ENCODE data around the gene MCM7. TPM values are rescaled to one million over a fixed set of nuclear protein-coding genes. Genes with fewer than 3 reads are reported as not detected.

Gene MCM7
- total RNA-seq, 2 donors from 2014 or later = 68.1 to 241 TPM

DNA sequence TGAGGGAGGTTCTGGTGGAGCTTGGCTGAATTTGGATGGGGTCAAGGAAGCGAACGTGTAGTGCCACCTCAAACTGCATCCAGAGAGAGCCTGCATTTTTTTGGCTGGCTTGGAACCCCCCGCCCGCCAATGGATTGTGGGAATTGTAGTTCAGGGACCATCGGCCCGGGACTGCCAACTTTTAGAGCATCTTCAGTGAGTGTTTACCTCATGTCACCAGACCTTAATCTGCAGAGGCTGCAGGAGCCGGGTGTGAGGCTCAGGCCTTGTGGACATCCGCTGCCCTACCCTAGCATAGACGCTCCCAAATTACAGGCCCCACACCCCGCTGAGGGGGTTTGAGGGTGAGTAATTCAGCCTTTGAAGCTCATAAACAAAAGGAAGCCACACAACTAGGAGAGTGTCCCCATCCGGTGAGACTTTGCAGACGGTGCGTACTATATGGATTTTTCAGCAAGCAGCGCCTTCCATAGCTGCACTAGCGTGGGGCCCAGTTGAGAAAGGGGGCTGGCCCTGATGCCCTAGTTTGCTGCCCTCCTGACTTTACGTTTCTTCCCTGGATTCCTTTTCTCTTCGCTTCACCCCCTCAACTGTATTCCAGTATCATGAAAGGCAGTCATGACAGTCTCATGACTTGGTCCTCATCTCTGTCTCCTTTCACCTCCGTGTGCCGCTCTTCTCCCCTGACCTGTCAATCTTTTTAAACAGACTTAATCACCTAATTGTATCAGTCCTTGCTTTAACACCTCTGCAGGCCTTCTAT lies 19.0 kb upstream of the MCM7 start:
- intact Hi-C loops (cut with DNase I) = no loop called here
- Histone ChIP-seq H3K4me3 (peak overlapping the region; percentile 79), H3K9ac (ENCODE audit: low read depth in 2 of 2, low read length in 2 of 2) (peak overlapping the region; percentile 36 to 70), H3K4me1 (peaks cover 11% of the 10 kb centered on the region), H3K27me3 (no peaks in the 10 kb centered on the region), H3K36me3 (no peaks in the 10 kb centered on the region), H3K9me3 (no peaks in the 10 kb centered on the region), H3K27ac (peak overlapping the region; percentile 77)
- TF ChIP-seq, protein P1, sequence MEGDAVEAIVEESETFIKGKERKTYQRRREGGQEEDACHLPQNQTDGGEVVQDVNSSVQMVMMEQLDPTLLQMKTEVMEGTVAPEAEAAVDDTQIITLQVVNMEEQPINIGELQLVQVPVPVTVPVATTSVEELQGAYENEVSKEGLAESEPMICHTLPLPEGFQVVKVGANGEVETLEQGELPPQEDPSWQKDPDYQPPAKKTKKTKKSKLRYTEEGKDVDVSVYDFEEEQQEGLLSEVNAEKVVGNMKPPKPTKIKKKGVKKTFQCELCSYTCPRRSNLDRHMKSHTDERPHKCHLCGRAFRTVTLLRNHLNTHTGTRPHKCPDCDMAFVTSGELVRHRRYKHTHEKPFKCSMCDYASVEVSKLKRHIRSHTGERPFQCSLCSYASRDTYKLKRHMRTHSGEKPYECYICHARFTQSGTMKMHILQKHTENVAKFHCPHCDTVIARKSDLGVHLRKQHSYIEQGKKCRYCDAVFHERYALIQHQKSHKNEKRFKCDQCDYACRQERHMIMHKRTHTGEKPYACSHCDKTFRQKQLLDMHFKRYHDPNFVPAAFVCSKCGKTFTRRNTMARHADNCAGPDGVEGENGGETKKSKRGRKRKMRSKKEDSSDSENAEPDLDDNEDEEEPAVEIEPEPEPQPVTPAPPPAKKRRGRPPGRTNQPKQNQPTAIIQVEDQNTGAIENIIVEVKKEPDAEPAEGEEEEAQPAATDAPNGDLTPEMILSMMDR (IDR thresholded peaks at IDR 0.05) = no peak
- peak; percentile 66 for DNase-seq

DNA sequence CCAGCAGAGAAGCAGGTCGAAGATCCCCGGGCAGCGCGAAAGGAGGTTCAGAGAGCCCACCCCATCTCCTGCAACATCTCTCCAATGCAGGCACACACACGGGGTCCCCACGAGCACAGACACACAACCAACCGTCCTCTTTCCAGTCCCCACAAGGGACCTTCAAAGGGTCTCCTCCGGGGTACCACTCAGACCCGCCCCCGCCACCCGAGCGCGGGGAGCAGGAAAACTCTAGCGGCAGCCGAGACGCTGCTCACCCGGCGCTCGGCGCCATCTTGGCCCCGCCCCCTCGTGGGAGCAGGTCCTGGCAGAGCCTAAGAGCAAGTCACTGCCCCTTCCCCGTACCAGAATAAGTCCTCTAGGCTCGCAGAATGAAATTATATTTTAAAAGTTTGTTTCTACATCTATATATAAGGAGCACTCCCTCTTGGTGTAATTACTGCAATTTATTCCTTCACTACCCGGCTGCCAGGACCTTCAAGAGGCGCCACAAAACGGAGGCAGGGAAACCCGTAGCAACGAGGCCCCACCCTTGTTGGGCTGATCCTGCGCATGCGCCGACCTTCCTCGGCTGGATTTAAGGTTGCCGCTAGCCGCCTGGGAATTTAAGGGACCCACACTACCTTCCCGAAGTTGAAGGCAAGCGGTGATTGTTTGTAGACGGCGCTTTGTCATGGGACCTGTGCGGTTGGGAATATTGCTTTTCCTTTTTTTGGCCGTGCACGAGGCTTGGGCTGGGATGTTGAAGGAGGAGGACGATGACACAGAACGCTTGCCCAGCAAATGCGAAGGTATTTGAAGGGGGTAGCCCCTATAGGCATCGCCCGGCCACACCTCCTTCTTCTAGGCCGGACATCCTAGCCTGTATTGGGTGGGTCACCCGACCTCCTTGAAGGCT lies 18.1 kb upstream of the MCM7 start, which contains the start of the genes CNPY4 and TAF6:
TSS of gene CNPY4 (plus strand) at position 563 of the 898 bp plus-strand sequence. CDS start at position 674, 111 bp downstream.
TSS of gene TAF6 (minus strand) at position 287 of the 898 bp plus-strand sequence. CDS start 5,149 bp downstream, outside the sequence.
- peak within 1 kb of the TSS; percentile 79 for H3K4me3 ChIP-seq
- intact Hi-C loops (cut with DNase I) = no loop called here
- H3K27me3 ChIP-seq = no peaks in the 10 kb centered on the region
- H3K9me3 ChIP-seq = no peaks in the 10 kb centered on the region
- peaks cover 6% of the 10 kb centered on the region for H3K4me1 ChIP-seq
- peak within 1 kb of the TSS; percentile 77 for H3K27ac ChIP-seq
- H3K9ac ChIP-seq (ENCODE audit: low read depth in 2 of 2, low read length in 2 of 2) = peak within 1 kb of the TSS; percentile 52 to 70
- H3K36me3 ChIP-seq = no peaks in the 10 kb centered on the region
- TF ChIP-seq, protein P1 (IDR thresholded peaks at IDR 0.05) = no peak
- DNase-seq = peak; percentile 96

DNA sequence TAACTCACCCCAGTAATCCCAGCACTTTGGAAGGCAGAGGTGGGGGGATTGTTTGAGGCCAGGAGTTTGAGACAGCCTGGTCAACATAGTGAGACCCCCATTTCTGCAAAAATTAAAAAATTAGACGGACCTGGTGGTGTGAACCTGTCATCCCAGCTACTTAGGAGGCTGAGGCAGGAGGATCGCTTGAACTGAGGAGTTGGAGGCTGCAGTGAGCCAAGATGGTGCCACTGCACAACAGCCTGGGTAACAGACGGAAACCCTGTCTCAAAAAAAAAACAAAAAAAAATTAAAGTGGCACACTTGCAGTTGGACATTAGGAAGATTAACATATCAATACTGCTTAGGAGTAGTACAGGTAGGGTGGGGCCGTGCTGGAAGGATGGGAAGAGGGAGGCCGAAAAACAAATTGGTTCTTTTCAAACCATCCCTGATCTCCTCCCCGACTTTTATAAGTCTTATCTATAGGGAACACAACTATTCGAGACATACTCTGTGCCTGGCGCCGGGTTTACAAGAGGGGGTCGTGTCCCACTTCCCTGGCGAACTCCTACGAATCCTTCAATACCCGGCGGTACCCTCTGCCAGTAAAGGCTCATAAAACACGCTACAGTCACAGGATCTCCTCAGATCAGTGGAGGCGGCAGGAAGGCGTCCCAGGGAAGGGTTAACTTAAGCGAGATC lies 17.3 kb upstream of the MCM7 start:
- no peaks in the 10 kb centered on the region for H3K9me3 ChIP-seq
- H3K4me1 ChIP-seq = peaks cover 6% of the 10 kb centered on the region
- H3K36me3 ChIP-seq = no peaks in the 10 kb centered on the region
- TF ChIP-seq, protein P1 (IDR thresholded peaks at IDR 0.05) = no peak
- peak overlapping the region; percentile 77 for H3K27ac ChIP-seq
- peak overlapping the region; percentile 52 to 70 for H3K9ac ChIP-seq (ENCODE audit: low read depth in 2 of 2, low read length in 2 of 2)
- no peaks in the 10 kb centered on the region for H3K27me3 ChIP-seq
- intact Hi-C loops (cut with DNase I) = no loop called here
- no peak for DNase-seq
- peak overlapping the region; percentile 79 for H3K4me3 ChIP-seq

DNA sequence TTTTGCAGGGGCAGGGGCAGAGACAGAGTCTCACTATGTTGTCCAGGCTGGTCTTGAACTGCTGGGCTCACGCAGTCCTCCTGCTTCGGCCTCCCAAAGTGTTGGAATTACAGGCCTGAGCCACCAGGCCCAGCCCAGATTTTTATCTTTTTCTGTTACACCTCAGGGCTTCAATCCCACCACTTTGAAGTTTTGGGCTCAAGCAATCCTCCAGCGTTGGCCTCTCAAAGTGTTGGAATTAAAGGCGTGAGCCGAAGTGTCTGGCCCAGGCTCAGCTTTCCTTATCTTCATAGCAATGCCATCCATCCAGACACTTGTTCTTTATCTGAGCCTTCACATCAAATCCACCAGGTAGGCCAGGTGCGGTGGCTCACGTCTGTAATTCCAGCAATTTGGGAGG lies 13.8 kb upstream of the MCM7 start:
- Histone ChIP-seq H3K4me1 (peaks cover 1% of the 10 kb centered on the region), H3K27ac (no peak overlapping the region), H3K27me3 (no peaks in the 10 kb centered on the region), H3K9me3 (no peaks in the 10 kb centered on the region), H3K9ac (ENCODE audit: low read depth in 2 of 2, low read length in 2 of 2) (no peak overlapping the region), H3K4me3 (no peak overlapping the region), H3K36me3 (no peaks in the 10 kb centered on the region)
- intact Hi-C loops (cut with DNase I) = no loop called here
- TF ChIP-seq, protein P1 (IDR thresholded peaks at IDR 0.05) = no peak
- no peak for DNase-seq

DNA sequence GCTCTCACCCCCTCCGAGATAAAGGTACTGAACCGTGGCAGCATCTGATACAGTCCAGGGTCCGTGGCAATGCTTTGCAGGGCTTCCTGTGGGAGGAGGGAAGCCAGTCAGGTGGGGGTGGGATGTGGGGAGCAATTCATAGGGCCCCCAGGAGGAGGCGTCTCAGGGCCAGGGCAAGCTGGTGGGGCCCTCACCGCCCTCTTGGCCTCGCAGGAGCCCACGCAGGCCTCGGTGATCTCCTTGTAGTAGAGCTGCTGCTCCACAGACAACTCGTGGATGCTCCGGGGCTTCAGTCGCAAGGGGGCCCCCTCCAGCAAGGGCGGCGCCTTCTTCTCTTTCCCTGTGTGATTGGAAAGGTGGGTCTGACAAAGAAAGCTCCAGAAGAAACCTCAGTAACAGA lies 10.7 kb upstream of the MCM7 start:
- no peaks in the 10 kb centered on the region for H3K36me3 ChIP-seq
- H3K4me3 ChIP-seq = no peak overlapping the region
- H3K9ac ChIP-seq (ENCODE audit: low read depth in 2 of 2, low read length in 2 of 2) = no peak overlapping the region
- TF ChIP-seq, protein P1 (IDR thresholded peaks at IDR 0.05) = no peak
- H3K4me1 ChIP-seq = no peaks in the 10 kb centered on the region
- H3K27ac ChIP-seq = no peak overlapping the region
- intact Hi-C loops (cut with DNase I) = no loop called here
- DNase-seq = no peak
- no peaks in the 10 kb centered on the region for H3K9me3 ChIP-seq
- H3K27me3 ChIP-seq = no peaks in the 10 kb centered on the region

Measured in colonic mucosa (tissue), 4 donors.